Measurements from ENCODE around the gene NUDT3.

The NUDT3 gene

DNA sequence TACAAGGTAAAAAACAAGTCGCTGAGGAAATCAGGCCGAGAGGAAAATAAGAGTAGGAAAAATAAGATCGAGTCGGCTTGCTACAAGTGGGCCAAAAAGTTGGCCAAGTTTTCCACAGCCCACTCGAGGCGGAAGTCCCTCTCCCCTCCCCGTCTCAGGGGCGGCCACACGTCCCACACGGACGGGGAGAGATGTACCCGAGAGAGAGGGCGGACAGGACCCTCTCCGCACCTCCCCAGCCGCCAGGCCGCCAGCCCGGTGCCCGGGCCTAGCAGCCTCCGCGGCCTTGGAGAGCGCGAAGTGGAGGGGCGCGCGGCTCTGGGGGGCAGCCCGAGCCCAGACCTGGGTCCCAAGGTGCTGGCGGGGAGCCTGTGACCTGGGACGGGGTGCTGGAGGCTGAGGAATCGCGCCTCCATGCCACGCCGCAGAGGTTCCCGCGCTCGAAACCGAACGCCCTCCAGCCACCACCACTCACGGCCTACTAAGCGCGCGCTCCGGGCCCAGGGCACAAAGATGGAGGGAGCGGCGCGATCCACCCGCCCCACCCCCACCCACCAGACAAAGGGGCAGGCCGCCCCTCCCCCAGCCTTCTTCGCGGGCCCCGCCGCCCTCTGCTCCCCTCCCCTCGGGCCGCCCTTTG lies 157.7 kb downstream of the NUDT3 start:
- DNase-seq (ENCODE audit: insufficient read length, low spot score) (no peak), FAIRE-seq (no peak)

DNA sequence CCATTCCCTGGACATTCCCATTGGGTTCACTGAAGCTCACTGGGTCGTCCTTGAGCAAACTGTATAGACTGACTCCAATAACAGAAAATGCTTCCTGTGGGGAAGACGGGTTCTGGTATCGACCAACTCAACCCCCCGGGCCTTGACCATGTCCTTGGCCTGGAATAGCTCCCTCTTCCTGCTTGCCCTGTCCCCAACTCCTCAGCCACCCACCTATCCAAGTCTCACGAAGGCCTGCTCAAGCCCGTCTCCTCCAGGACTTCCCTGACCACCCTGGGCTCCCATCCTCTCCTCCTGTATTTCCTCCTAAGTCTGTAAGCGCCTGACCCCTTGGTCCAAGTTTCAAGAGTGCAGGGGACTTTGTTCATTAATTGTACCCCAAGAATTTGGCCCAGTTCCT lies 158.6 kb downstream of the NUDT3 start:
- TF ChIP-seq POU2F2 (IDR thresholded peaks at IDR 0.05; ENCODE audit: low read depth, low read length) (no peak), PAX5 (IDR thresholded peaks at IDR 0.05; ENCODE audit: insufficient read depth, low read length, severe bottlenecking) (no peak)
- no peak for DNase-seq (ENCODE audit: insufficient read length, low spot score)
- FAIRE-seq, result no peak

More for the DNA sequence above, 157.7 kb downstream of the NUDT3 start:
- TF ChIP-seq SPI1 (IDR thresholded peaks at IDR 0.05; ENCODE audit: low read depth, low read length), result no peak
- TF ChIP-seq POU2F2 (IDR thresholded peaks at IDR 0.05; ENCODE audit: low read depth, low read length), result no peak
- TF ChIP-seq PAX5 (IDR thresholded peaks at IDR 0.05; ENCODE audit: insufficient read depth, low read length, severe bottlenecking), result no peak
- no peak for TF ChIP-seq POLR2AphosphoS5 (IDR thresholded peaks at IDR 0.05; ENCODE audit: low read depth, low read length)
- TF ChIP-seq TAF1 (IDR thresholded peaks at IDR 0.05; ENCODE audit: low read depth, low read length), result no peak
- no peak for TF ChIP-seq POLR2A (IDR thresholded peaks at IDR 0.05; ENCODE audit: low read depth, low read length)

DNA sequence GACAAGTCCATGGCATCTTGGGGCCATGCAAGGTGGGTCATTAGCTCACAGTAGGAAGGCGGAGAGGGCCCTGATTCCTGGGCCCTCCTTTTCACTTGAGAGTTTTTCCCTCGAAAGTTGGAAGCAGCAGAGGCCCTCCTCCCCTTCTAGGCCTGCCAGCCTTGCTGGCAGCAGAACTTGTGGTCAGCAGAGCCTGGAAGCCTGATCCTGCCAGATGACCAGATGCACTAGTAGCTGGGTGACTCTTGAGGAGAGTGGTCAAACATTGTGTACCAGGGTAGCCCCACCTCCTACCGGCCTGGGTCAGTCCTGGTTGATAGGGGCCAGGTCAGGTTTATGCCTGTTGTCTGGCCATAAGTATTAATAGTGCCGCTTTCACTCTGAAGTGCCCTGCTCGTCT lies 159.6 kb downstream of the NUDT3 start:
- TF ChIP-seq PAX5 (IDR thresholded peaks at IDR 0.05; ENCODE audit: insufficient read depth, low read length, severe bottlenecking), result no peak
- TF ChIP-seq POLR2AphosphoS5 (IDR thresholded peaks at IDR 0.05; ENCODE audit: low read depth, low read length), result no peak
- no peak for TF ChIP-seq POU2F2 (IDR thresholded peaks at IDR 0.05; ENCODE audit: low read depth, low read length)
- TF ChIP-seq POLR2A (IDR thresholded peaks at IDR 0.05; ENCODE audit: low read depth, low read length), result no peak
- no peak for TF ChIP-seq SPI1 (IDR thresholded peaks at IDR 0.05; ENCODE audit: low read depth, low read length)
- no peak for TF ChIP-seq TAF1 (IDR thresholded peaks at IDR 0.05; ENCODE audit: low read depth, low read length)
- no peak for DNase-seq (ENCODE audit: insufficient read length, low spot score)
- FAIRE-seq, result no peak

DNA sequence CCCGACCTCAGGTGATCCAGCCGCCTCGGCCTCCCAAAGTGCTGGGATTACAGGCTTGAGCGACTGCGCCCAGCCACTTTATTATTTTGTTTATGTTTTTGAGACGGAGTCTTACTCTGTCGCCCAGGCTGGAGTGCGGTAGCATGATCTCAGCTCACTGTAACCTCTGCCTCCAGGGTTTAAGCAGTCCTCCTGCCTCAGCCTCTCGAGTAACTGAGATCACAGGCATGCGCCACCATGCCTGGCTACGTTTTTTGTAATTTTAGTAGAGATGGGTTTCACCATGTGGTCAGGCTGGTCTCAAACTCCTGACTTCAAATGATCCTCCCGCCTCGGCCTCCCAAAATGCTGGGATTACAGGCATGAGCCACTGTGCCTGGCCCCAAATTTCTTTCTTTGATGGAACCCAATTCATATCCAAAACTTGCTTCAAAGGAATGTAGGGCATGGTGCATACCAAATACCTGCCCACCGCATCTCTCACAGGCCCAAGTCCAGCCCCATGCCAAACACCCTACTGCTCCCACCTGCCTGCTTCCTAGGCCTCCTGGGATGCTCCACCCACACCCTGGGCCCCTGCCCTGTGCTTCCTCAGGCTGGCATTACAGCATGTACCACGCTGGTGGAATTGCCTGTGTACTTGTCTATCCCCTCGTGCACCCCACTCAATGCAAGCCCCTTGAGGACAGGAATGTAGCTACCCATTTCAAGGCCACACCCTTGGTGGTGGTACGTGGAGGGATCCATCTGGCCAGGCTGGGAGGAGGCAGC lies 160.7 kb downstream of the NUDT3 start:
- DNase-seq (ENCODE audit: insufficient read length, low spot score), result no peak

DNA sequence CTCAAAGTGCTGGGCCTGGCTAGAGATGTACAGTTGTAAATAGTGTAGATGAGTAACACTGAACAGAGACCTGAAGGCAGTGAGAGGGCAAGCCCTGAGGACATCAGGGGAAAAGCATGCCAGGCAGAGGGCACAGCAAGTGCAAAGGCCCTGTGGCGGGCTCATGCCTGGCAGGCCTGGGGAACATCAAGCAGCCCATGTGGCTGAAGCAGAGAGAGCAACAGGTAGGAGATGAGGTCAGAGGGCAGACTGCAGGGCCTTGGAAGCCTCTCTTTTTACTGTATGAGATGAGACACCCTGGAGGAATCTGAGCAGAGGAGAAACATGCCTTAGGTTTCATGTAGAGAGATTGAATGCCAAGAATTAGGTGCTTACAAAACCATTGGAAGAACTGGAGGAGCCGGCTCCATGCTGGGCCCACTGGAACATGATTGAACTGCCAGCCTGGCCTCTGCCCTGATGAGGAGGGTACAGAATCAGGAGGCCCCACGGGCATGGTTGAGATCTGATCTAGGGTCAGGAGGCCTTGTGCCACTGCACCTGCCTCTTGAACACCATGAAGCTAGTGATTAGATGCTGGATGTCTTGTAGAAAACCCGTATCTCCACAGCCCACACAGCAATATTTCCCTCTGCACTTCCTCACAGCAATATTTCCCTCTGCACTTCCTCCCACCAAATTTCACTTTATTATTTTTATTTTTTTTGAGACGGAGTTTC lies 161.7 kb downstream of the NUDT3 start:
- no peak for DNase-seq (ENCODE audit: insufficient read length, low spot score)
- TF ChIP-seq TAF1 (IDR thresholded peaks at IDR 0.05; ENCODE audit: low read depth, low read length) (no peak), POU2F2 (IDR thresholded peaks at IDR 0.05; ENCODE audit: low read depth, low read length) (no peak), POLR2AphosphoS5 (IDR thresholded peaks at IDR 0.05; ENCODE audit: low read depth, low read length) (no peak), SPI1 (IDR thresholded peaks at IDR 0.05; ENCODE audit: low read depth, low read length) (no peak), PAX5 (IDR thresholded peaks at IDR 0.05; ENCODE audit: insufficient read depth, low read length, severe bottlenecking) (no peak), POLR2A (IDR thresholded peaks at IDR 0.05; ENCODE audit: low read depth, low read length) (no peak)
- no peak for FAIRE-seq

More for the DNA sequence above, 160.7 kb downstream of the NUDT3 start:
- no peak for FAIRE-seq
- TF ChIP-seq POU2F2 (IDR thresholded peaks at IDR 0.05; ENCODE audit: low read depth, low read length), result no peak
- no peak for TF ChIP-seq POLR2AphosphoS5 (IDR thresholded peaks at IDR 0.05; ENCODE audit: low read depth, low read length)
- no peak for TF ChIP-seq PAX5 (IDR thresholded peaks at IDR 0.05; ENCODE audit: insufficient read depth, low read length, severe bottlenecking)
- no peak for TF ChIP-seq TAF1 (IDR thresholded peaks at IDR 0.05; ENCODE audit: low read depth, low read length)
- no peak for TF ChIP-seq SPI1 (IDR thresholded peaks at IDR 0.05; ENCODE audit: low read depth, low read length)
- no peak for TF ChIP-seq POLR2A (IDR thresholded peaks at IDR 0.05; ENCODE audit: low read depth, low read length)

DNA sequence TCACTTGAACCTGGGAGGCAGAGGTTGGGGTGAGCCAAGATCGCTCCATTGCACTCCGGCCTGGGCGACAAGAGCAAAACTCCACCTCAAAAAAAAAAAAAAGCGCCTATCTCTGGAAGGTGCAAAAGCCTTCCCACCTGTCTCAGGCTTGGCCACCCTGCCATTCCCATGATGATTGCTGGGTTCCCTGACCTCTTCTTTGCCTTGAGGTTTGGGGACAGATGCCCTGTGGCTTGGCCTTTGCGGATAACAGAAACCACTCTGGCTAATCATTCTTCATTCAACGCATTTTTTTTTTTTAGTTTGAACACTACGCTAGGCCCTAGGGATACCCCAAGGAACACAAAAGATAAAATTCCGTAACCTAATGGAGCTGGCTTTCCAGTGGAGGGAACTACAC lies 162.6 kb downstream of the NUDT3 start:
- no peak for TF ChIP-seq POLR2AphosphoS5 (IDR thresholded peaks at IDR 0.05; ENCODE audit: low read depth, low read length)
- no peak for TF ChIP-seq TAF1 (IDR thresholded peaks at IDR 0.05; ENCODE audit: low read depth, low read length)
- TF ChIP-seq POLR2A (IDR thresholded peaks at IDR 0.05; ENCODE audit: low read depth, low read length), result no peak
- TF ChIP-seq PAX5 (IDR thresholded peaks at IDR 0.05; ENCODE audit: insufficient read depth, low read length, severe bottlenecking), result no peak
- TF ChIP-seq SPI1 (IDR thresholded peaks at IDR 0.05; ENCODE audit: low read depth, low read length), result no peak
- TF ChIP-seq POU2F2 (IDR thresholded peaks at IDR 0.05; ENCODE audit: low read depth, low read length), result no peak
- FAIRE-seq (no peak), DNase-seq (ENCODE audit: insufficient read length, low spot score) (no peak)
